ENCODE results near the gene FGF8.

The FGF8 gene

GRCh38 chr10:101725296-101726114 lies 50.4 kb downstream of the FGF8 start:
- H2BK120ac ChIP-seq (ENCODE audit: insufficient read depth, low read length, poor library complexity) = no peak overlapping the region
- H3K4me3 ChIP-seq (ENCODE audit: low read depth, low read length) = no peak overlapping the region
- H2AFZ ChIP-seq (ENCODE audit: insufficient read depth, low read length, poor library complexity) = no peak overlapping the region
- H3K27ac ChIP-seq (ENCODE audit: low read depth, low read length) = no peak overlapping the region
- no peaks in the 10 kb centered on the region for H3K4me1 ChIP-seq (ENCODE audit: control insufficient read depth in 1 of 2, insufficient read depth in 2 of 2, low read length in 2 of 2)
- no peak overlapping the region for H3K14ac ChIP-seq (ENCODE audit: low read length)
- H3K36me3 ChIP-seq (ENCODE audit: control insufficient read depth in 1 of 2, insufficient read depth in 2 of 2, low read length in 2 of 2) = no peaks in the 10 kb centered on the region
- no peak overlapping the region for H2AK5ac ChIP-seq (ENCODE audit: low read length)
- DNase-seq = peak in 1 of 2 donors; percentile 43
- no peak overlapping the region for H3K23ac ChIP-seq (ENCODE audit: low read length)
- no peaks in the 10 kb centered on the region for H3K9me3 ChIP-seq (ENCODE audit: insufficient read depth, low read depth, low read length)
- no peak overlapping the region for H4K8ac ChIP-seq (ENCODE audit: low read depth, low read length)
- no peak overlapping the region for H2BK12ac ChIP-seq (ENCODE audit: low read length)
- H3K18ac ChIP-seq (ENCODE audit: low read length) = no peak overlapping the region
- H3K4me2 ChIP-seq (ENCODE audit: low read length) = no peak overlapping the region
- H3K27me3 ChIP-seq (ENCODE audit: insufficient read depth, low read length) = no peaks in the 10 kb centered on the region
- H4K91ac ChIP-seq (ENCODE audit: low read depth, low read length) = no peak overlapping the region
- no peak overlapping the region for H3K4ac ChIP-seq (ENCODE audit: low read depth, low read length)
- H3K9ac ChIP-seq (ENCODE audit: low read length) = no peak overlapping the region
- WGBS (ENCODE audit: extremely low coverage, insufficient coverage, insufficient read length) = no CpG with 5 or more reads among the region's 8 CpGs
- H3K79me1 ChIP-seq (ENCODE audit: low read length) = no peaks in the 10 kb centered on the region
- H3K79me2 ChIP-seq (ENCODE audit: control insufficient read depth, insufficient read depth, low read length, poor library complexity) = no peaks in the 10 kb centered on the region
- no peak overlapping the region for H4K12ac ChIP-seq (ENCODE audit: low read depth, low read length)
- no peak overlapping the region for H2BK5ac ChIP-seq (ENCODE audit: low read depth, low read length, poor library complexity)

DNA sequence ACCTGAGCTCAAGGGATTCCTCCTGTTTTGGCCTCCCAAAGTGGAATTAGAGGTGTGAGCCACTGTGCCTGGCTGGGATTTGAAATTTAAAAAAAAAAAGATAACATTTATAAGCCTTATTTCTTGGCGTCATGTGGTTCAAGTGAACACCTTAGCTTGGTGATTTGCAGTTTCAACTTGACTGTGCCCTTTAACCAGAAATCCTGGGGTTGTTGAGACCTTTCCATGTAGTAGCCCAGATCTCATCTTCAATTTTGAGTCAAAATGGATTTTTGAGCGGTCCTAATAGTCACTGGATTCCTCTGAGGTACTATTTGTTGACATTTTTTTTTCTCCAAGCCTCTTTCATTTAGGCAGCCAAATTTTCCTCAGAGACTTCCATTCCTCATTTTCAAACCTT lies 51.5 kb downstream of the FGF8 start:
- no peak for DNase-seq
- no peak overlapping the region for H3K4me3 ChIP-seq (ENCODE audit: low read depth, low read length)
- no peaks in the 10 kb centered on the region for H3K4me1 ChIP-seq (ENCODE audit: control insufficient read depth in 1 of 2, insufficient read depth in 2 of 2, low read length in 2 of 2)
- no CpG with 5 or more reads among the region's 2 CpGs for WGBS (ENCODE audit: extremely low coverage, insufficient coverage, insufficient read length)
- H3K79me1 ChIP-seq (ENCODE audit: low read length) = no peaks in the 10 kb centered on the region
- no peaks in the 10 kb centered on the region for H3K79me2 ChIP-seq (ENCODE audit: control insufficient read depth, insufficient read depth, low read length, poor library complexity)
- H2AK5ac ChIP-seq (ENCODE audit: low read length) = no peak overlapping the region
- H3K14ac ChIP-seq (ENCODE audit: low read length) = no peak overlapping the region
- no peaks in the 10 kb centered on the region for H3K36me3 ChIP-seq (ENCODE audit: control insufficient read depth in 1 of 2, insufficient read depth in 2 of 2, low read length in 2 of 2)
- H3K23ac ChIP-seq (ENCODE audit: low read length) = no peak overlapping the region
- no peak overlapping the region for H2BK12ac ChIP-seq (ENCODE audit: low read length)
- no peak overlapping the region for H3K27ac ChIP-seq (ENCODE audit: low read depth, low read length)
- no peak overlapping the region for H3K9ac ChIP-seq (ENCODE audit: low read length)
- H3K4ac ChIP-seq (ENCODE audit: low read depth, low read length) = no peak overlapping the region
- H4K8ac ChIP-seq (ENCODE audit: low read depth, low read length) = no peak overlapping the region
- H2BK120ac ChIP-seq (ENCODE audit: insufficient read depth, low read length, poor library complexity) = no peak overlapping the region
- no peak overlapping the region for H4K91ac ChIP-seq (ENCODE audit: low read depth, low read length)
- H4K12ac ChIP-seq (ENCODE audit: low read depth, low read length) = no peak overlapping the region
- H3K4me2 ChIP-seq (ENCODE audit: low read length) = no peak overlapping the region
- no peaks in the 10 kb centered on the region for H3K27me3 ChIP-seq (ENCODE audit: insufficient read depth, low read length)
- no peak overlapping the region for H2BK5ac ChIP-seq (ENCODE audit: low read depth, low read length, poor library complexity)
- H3K18ac ChIP-seq (ENCODE audit: low read length) = no peak overlapping the region
- H3K9me3 ChIP-seq (ENCODE audit: insufficient read depth, low read depth, low read length) = no peaks in the 10 kb centered on the region
- no peak overlapping the region for H2AFZ ChIP-seq (ENCODE audit: insufficient read depth, low read length, poor library complexity)

GRCh38 chr10:101723176-101723575 lies 52.7 kb downstream of the FGF8 start:
- no peaks in the 10 kb centered on the region for H3K79me1 ChIP-seq (ENCODE audit: low read length)
- no peak overlapping the region for H3K4ac ChIP-seq (ENCODE audit: low read depth, low read length)
- no peak overlapping the region for H2BK5ac ChIP-seq (ENCODE audit: low read depth, low read length, poor library complexity)
- peak; percentile 64 to 65 for DNase-seq
- H4K12ac ChIP-seq (ENCODE audit: low read depth, low read length) = no peak overlapping the region
- no peak overlapping the region for H3K27ac ChIP-seq (ENCODE audit: low read depth, low read length)
- H2AK5ac ChIP-seq (ENCODE audit: low read length) = no peak overlapping the region
- no peaks in the 10 kb centered on the region for H3K36me3 ChIP-seq (ENCODE audit: control insufficient read depth in 1 of 2, insufficient read depth in 2 of 2, low read length in 2 of 2)
- no peak overlapping the region for H2AFZ ChIP-seq (ENCODE audit: insufficient read depth, low read length, poor library complexity)
- H4K8ac ChIP-seq (ENCODE audit: low read depth, low read length) = no peak overlapping the region
- no peak overlapping the region for H2BK12ac ChIP-seq (ENCODE audit: low read length)
- H3K27me3 ChIP-seq (ENCODE audit: insufficient read depth, low read length) = no peaks in the 10 kb centered on the region
- H3K4me3 ChIP-seq (ENCODE audit: low read depth, low read length) = no peak overlapping the region
- H3K23ac ChIP-seq (ENCODE audit: low read length) = no peak overlapping the region
- H3K9me3 ChIP-seq (ENCODE audit: insufficient read depth, low read depth, low read length) = no peaks in the 10 kb centered on the region
- H4K91ac ChIP-seq (ENCODE audit: low read depth, low read length) = no peak overlapping the region
- H3K14ac ChIP-seq (ENCODE audit: low read length) = no peak overlapping the region
- H3K79me2 ChIP-seq (ENCODE audit: control insufficient read depth, insufficient read depth, low read length, poor library complexity) = no peaks in the 10 kb centered on the region
- no peak overlapping the region for H2BK120ac ChIP-seq (ENCODE audit: insufficient read depth, low read length, poor library complexity)
- no peaks in the 10 kb centered on the region for H3K4me1 ChIP-seq (ENCODE audit: control insufficient read depth in 1 of 2, insufficient read depth in 2 of 2, low read length in 2 of 2)
- no peak overlapping the region for H3K4me2 ChIP-seq (ENCODE audit: low read length)
- no CpG with 5 or more reads among the region's 3 CpGs for WGBS (ENCODE audit: extremely low coverage, insufficient coverage, insufficient read length)
- H3K18ac ChIP-seq (ENCODE audit: low read length) = no peak overlapping the region
- H3K9ac ChIP-seq (ENCODE audit: low read length) = no peak overlapping the region

GRCh38 chr10:101721806-101722205 lies 54.1 kb downstream of the FGF8 start:
- H4K12ac ChIP-seq (ENCODE audit: low read depth, low read length) = no peak overlapping the region
- H3K4me1 ChIP-seq (ENCODE audit: control insufficient read depth in 1 of 2, insufficient read depth in 2 of 2, low read length in 2 of 2) = no peaks in the 10 kb centered on the region
- no peak overlapping the region for H3K14ac ChIP-seq (ENCODE audit: low read length)
- no CpG with 5 or more reads among the region's 2 CpGs for WGBS (ENCODE audit: extremely low coverage, insufficient coverage, insufficient read length)
- no peaks in the 10 kb centered on the region for H3K79me2 ChIP-seq (ENCODE audit: control insufficient read depth, insufficient read depth, low read length, poor library complexity)
- no peak overlapping the region for H3K4me3 ChIP-seq (ENCODE audit: low read depth, low read length)
- H3K23ac ChIP-seq (ENCODE audit: low read length) = peak overlapping the region; percentile 99
- no peak overlapping the region for H2BK12ac ChIP-seq (ENCODE audit: low read length)
- no peak overlapping the region for H4K91ac ChIP-seq (ENCODE audit: low read depth, low read length)
- H3K18ac ChIP-seq (ENCODE audit: low read length) = no peak overlapping the region
- no peak overlapping the region for H2BK120ac ChIP-seq (ENCODE audit: insufficient read depth, low read length, poor library complexity)
- no peak overlapping the region for H3K4ac ChIP-seq (ENCODE audit: low read depth, low read length)
- H2AFZ ChIP-seq (ENCODE audit: insufficient read depth, low read length, poor library complexity) = no peak overlapping the region
- no peaks in the 10 kb centered on the region for H3K36me3 ChIP-seq (ENCODE audit: control insufficient read depth in 1 of 2, insufficient read depth in 2 of 2, low read length in 2 of 2)
- no peaks in the 10 kb centered on the region for H3K27me3 ChIP-seq (ENCODE audit: insufficient read depth, low read length)
- no peak overlapping the region for H3K9ac ChIP-seq (ENCODE audit: low read length)
- H3K79me1 ChIP-seq (ENCODE audit: low read length) = no peaks in the 10 kb centered on the region
- H3K4me2 ChIP-seq (ENCODE audit: low read length) = no peak overlapping the region
- H2BK5ac ChIP-seq (ENCODE audit: low read depth, low read length, poor library complexity) = no peak overlapping the region
- no peaks in the 10 kb centered on the region for H3K9me3 ChIP-seq (ENCODE audit: insufficient read depth, low read depth, low read length)
- DNase-seq = peak; percentile 80 to 86
- no peak overlapping the region for H3K27ac ChIP-seq (ENCODE audit: low read depth, low read length)
- no peak overlapping the region for H2AK5ac ChIP-seq (ENCODE audit: low read length)
- no peak overlapping the region for H4K8ac ChIP-seq (ENCODE audit: low read depth, low read length)

All from trophoblast cell (in vitro differentiated cells and primary cell).